Islet of Langerhans (tissue), 1 donor: Measurements from ENCODE around the gene GPHA2.

ENCODE experiments used
- FAIRE-seq: peaks from one replicate; lab custom pipeline; 2011; peaks lifted over from hg19 to GRCh38; lab: Jason Lieb, UNC

GPHA2 gene

DNA sequence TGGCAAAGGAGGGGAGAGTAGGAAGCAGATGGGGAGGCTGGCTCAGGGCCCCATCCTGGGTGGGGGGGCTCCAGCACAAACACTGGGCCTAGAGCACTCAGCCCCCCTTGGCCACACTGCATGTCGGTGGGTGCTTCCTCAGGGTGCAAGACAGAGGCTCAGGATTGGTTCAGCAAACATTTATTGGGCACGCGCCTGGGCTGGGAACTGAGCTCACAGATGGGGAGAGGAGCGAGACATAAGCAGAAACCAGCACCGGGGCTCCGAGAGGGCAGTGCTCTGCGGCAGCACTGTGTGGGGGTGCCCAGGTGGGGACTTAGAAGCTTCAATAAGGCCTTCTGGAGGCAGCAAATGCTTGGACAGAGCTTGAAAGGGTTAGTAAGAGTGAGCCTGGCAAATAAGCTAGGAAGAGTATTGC lies 45.2 kb downstream of the GPHA2 start:
- no peak for FAIRE-seq

DNA sequence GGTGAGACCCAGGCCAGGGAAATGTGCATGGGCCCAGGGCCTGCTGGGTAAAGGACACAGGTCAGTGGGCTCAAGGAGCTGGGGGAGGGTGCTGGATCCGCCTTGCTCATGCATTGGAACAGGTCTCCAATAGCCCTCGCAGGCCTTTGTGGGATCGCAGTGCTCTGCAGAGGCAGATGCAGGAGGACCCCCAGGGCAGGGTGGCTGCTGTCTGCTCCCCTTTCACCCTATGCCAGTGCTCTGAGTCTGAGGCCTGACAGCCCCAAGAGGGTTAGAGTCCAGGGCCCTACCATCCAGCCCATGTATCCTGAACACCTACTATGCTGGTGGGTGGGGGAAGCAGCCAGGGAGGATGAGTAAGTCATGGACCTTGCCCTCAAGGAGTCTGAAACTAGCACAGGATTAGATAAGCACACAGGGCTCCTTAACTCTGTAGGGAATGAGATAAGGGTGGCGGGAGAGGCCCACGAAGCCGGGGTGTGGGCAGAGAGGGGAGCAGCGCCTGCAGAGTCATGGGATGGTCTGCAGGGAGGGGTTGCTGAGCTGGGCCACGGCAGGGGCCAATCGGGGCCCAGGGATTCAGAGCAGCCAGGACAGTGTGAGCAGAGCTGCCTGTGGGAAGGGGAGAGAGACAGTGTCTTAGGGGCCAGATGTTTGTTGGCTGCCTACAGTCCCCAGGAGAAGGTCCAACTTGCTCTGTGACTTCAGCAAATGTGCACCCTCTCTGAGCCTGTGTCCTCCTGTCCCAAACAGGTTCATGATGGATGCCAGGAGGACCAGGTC lies 46.8 kb downstream of the GPHA2 start:
- no peak for FAIRE-seq

DNA sequence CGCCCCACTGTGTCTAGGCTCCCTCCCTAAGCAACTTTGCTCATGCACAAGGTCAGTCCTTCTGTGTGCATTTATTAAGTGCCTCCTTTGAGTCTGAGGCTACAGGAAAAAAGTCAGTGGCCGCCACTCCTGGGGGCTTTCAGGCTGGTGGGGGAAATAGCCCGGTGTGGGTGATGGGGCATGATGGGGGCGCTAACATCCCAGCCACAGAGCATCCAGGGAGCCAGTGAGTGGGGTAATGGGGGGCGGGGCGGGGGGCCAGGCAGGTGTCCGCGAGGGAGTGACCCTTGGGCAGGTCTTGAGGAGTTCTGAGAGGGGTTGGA lies 47.3 kb downstream of the GPHA2 start:
- FAIRE-seq, result no peak

DNA sequence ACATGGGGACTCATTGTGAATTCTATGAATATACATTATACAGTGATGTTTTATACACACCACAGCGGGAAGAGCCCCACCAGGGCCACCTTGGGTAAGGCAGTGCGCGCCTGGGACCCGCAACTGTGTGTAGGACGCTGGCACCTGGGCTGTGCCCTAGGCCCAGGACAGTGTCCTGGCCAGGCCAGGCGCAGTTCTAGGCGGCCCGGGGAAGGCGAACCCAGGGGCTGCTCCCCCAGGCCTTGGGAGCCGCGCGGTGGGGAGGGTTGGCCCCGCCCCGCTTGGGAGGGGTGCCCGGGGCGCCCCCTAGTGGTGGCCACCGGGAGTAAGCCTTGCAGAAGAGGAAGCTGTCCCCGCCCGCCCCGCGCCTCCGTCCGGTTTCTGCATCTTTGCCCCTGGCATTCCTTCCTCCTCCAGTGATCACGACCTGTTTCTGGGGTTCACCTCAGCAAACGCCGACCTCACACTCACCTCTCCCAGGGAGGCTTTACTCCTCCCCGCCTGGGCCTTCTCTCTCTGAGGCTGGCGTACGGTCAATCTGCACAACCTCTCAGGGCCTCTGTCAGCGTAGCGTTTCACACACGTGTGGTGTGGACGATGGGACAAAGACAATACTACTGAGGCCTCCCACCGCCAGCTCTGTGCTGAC lies 47.8 kb downstream of the GPHA2 start:
- no peak for FAIRE-seq

DNA sequence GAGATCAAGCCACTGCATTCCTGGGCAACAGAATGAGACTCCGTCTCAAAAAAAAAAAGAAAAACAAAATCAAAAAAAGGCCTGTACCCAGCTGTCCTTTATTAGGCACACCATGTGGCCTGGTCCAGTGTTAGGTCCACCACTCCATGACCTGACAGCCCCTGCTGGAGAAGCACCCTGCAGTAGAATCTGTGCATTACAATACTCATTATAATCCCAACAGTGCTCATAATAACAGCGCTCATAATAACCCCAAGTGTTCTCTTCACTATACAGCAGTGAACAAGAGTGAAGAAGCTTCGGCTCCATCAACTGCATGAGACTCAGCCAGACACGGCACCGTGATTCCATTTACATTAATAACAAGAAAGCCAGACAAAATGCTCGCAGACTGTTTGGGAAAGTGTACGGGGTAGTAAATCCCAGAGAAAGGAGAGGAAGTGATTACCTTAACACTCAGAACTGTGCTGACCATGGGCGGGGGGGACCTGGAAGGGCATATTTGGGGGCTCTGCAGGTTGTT lies 48.4 kb downstream of the GPHA2 start:
- no peak for FAIRE-seq

DNA sequence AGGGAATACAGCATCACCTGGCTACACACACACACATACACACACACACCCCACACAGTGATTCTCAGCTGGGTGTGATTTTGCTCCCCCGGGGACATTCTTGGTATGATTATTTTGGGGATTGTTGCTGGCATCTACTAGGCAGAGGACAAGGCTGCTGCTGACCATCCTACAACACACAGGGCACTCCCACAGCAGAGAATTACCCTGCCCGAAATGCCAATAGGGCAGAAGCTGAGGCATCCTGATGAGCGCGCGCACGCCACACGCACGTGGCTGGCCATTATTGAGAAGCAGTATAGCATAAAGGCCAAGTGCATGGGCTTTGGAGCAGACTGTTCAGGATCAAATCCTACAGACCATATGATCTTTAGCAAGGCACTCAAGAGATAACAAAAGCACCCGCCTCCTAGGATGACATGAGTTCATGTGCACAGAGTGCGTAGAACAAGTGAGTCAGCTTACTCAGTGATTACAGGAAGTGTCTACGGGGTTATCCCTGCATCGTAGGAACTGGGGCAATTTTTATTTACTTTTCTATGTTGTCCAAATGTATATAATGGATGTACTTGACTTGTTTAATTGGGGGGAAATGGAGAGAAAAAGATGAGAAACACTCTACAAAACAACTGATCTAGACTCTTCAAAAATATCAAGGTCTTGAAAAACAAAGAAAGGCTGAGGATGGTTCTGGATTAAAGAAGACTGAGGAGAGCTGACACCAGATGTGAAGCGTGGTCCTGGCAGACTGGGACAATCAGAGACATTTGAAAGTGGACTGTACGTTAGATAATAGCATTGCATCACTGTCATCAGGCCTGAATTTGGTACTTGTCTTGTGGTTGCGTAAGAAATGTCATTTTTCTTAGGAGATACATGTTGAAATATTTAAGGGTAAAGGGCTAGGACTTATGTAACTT lies 50.1 kb downstream of the GPHA2 start:
- no peak for FAIRE-seq
